Activated CD8-positive, alpha-beta memory T cell treated with anti-CD3 and anti-CD28 coated beads for 24 hours (primary cell): Measurements from ENCODE around the gene HSFX3.
"Not testable (repeated sequence)": the region's sequence is repeated elsewhere in the genome, so short reads cannot be mapped to it uniquely, and the experiment has no call there.

Experiments used
- DNase-seq: peaks from one replicate; pipeline ENCODE4 v3.0.0-alpha.2; 2020

Gene HSFX3, protein sequence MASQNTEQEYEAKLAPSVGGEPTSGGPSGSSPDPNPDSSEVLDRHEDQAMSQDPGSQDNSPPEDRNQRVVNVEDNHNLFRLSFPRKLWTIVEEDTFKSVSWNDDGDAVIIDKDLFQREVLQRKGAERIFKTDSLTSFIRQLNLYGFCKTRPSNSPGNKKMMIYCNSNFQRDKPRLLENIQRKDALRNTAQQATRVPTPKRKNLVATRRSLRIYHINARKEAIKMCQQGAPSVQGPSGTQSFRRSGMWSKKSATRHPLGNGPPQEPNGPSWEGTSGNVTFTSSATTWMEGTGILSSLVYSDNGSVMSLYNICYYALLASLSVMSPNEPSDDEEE

DNA sequence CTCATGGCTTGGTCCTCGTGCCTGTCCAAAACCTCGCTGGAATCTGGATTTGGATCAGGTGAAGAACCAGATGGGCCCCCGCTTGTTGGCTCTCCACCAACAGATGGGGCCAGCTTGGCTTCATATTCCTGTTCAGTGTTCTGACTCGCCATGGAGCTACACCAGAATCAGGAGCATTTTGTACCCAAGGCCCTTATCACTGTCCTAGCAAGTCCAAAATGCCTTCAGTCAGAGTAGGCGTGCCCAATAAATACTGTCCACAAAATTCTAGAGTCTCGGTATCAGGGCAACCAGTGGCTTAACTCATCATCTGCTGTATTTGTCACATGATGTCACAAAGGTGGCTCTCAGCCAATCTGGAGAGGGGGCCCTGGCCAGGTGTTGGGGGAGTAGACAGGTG, at the start of gene HSFX3:
HSFX3 (minus strand) TSS at position 224 of the 400 bp plus-strand sequence; CDS start at position 152, 72 bp downstream.
- not testable (repeated sequence) for DNase-seq

DNA sequence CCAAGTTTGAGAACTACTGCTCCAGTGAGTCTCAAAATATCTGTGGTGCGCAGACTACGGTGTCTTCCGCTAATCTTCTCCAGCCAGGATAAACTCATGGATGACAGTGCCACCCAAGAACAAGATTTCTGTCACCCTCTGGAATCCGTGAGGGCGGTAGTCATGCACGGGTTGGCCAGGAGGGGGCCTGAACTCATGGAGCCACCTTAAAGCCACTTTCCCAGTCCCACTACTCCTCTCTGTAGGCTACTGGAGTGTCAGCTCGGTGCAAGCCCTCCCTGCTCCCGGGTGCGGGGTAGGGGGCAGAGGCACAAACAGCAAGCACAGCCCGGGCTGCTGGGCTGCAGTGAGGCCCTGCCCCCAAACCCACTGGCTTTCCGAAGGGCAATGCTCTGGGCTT, 48.9 kb upstream of the HSFX3 start:
- DNase-seq, result not testable (repeated sequence)

DNA sequence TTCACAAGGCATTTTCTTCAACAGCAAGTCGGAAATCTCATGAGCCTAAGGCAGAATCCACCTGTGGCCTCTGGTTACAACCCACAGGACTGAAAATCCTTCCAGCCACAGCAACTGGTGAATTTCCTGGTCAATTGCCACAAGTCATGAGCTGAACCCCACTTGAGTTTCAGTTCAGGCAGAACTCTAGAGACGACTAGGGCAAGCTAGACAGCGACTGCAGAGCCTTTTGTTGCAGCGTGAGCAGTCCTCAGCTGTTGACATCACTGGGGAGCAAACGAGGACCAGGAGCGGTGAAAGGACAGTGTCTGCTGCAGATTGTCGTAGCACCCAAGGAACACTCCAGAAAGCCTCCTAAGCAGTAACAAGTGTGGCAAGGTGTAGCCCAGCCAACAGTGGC, 46.2 kb upstream of the HSFX3 start:
- not testable (repeated sequence) for DNase-seq

DNA sequence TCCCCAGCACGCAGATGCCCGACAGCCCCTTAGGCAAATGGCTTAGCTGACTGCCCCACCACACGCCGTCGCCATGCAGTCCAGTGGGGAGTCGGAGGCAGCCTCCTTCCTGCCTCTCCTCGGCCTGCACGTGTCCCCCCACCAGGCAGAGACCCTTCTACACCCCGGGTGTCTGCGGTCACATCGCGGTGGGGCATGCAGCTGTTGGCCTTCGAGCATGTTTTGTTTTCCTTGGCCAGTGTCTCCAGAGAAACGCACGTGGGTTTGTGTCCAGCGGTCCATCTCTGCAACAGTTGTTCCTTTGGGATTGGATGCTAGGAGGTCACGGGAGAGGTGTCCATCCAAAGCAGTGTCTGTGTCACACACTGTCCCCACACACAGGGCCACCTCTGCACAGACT, 45.5 kb upstream of the HSFX3 start, which contains the start of gene HSFX2:
HSFX2 (minus strand) TSS at position 101 of the 400 bp plus-strand sequence. CDS start 614 bp downstream, outside the sequence.
- not testable (repeated sequence) for DNase-seq

DNA sequence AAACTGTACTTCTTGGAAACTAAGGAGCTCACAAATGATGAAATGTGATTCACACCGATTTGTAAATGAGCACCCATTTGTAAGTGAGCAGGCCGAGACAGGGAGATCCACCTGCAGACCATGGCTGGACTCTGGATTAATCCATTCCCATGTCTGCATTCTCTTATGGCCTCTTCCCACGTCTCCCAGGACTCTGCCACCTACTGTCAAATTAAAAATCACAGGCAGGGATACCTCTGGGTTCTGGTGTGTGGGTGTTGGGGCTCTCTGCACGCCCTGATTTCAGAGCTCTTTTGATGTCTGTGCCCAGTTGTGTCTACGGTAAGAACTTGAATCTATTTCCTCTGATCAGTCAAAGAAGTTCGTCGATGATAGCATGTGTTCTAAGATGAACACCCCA, 41.3 kb upstream of the HSFX3 start:
- DNase-seq, result not testable (repeated sequence)

DNA sequence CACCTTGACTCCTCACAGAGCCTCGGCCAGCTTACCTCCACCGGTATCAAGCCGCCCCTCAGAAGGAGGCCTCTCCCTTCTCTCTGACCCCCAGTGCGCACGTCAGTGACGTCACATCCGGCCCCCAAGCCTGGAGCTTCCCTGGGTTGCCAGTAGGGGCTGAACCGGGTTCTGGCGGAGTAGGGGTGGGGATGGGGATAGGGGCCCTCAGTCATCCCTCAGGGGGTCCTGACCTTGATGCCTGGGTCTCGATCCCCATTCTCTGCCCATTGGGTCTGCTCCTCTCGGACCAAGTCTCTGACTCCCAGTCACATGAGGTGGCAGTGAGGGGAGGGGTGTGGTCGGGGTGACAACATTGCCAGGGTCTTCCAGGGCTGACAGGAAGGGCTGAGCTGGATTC, 37.6 kb upstream of the HSFX3 start, which contains the start of gene MAGEA9B:
MAGEA9B (minus strand) TSS at position 101 of the 400 bp plus-strand sequence. CDS start 4,280 bp downstream, outside the sequence.
- not testable (repeated sequence) for DNase-seq

DNA sequence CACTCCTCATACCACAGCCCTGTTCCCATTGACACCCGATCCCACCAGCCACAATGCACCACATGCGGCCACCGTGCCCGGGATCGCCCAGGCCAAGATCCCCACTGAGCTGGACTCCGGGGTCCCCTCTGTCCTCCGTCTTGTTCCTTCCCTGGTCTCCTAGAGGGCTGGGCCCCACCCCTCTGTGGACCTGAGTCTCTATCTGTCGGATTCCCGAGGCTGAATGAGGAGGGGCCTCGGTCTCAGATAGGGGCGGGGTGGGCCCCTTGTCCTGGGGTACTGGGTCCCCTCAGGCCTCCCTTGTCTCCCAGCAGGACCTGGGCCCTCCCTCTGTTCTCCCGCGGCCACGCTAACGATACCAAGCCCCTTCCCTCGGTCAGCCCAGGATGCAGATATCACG, 35.9 kb upstream of the HSFX3 start:
- DNase-seq, result not testable (repeated sequence)

DNA sequence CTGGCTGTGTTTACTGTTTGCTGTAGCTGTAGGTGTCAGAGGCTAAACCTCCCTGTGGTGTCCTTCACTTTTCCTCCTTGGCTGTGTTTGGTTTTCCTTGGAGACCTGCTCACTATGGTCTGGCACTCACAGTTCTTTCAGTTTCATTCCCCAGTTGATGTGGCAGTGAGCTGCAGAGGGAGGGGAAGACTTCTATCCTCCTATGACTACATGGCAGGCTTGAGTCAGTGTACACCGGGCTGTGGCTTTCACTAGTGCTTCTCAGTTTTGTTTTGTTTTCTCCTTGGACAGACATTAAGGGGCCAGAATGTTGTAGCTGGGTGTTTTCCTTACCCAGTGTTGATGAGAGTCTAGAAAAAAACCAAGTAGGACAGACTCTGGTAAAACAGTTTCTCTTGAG, 23.7 kb upstream of the HSFX3 start:
- DNase-seq, result not testable (repeated sequence)

DNA sequence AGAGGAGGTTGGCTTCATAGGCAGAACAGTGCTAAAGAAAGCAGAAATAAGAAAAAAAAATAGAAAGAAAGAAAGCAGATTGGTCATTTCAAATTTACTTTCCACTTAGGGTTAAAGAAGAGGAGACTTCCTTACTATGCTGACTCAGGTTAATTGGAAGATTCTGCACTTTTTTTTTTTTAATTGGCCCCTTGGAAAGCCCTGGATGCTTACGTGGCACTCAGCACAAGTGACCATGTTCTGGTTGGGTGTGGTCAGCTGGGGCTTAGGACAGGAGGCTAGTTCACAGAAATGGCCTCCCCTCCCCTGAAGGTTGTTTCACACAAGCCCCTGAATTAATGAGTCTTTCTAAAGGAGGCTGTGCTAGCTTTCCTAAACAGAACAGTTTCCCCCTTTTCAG, 23.0 kb upstream of the HSFX3 start:
- DNase-seq, result no peak

DNA sequence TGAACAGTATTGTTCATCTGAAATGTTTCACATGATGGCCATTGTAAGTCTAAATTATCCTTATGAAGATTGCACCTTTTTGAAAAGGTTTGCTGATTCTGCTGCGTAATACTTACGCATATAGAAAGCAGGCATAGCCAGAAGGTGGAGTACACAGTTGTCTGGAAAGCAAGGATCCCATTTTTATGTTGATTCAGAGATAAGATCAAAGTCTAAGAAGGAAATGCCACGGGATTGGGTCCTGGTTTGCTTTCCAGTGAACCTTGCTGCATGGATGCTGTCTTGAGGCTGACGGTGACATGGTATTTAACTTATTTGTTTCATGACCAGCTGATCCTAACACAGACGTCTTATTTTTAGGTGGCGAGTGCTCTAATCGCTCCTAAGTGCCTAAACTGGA, 22.0 kb upstream of the HSFX3 start:
- DNase-seq, result no peak

DNA sequence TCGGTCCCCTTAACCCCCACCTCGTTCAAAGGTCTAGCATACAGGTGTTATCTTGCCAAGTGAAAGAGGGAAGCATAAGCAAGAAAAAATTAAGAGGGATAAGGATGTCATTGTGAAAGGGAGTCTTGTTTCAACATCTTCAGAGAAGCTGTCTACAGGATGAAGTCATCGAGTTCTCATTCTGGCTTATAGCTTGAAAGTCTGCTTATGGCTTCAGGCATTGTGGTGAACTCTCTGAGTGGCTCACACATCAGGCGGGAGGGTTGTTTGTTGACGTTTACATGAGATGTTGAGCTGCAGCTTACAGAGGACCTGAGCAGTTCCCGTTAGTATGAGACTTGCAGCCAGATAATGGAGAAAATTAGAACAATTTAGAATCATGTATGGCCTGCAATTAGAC, 20.9 kb upstream of the HSFX3 start:
- no peak for DNase-seq

DNA sequence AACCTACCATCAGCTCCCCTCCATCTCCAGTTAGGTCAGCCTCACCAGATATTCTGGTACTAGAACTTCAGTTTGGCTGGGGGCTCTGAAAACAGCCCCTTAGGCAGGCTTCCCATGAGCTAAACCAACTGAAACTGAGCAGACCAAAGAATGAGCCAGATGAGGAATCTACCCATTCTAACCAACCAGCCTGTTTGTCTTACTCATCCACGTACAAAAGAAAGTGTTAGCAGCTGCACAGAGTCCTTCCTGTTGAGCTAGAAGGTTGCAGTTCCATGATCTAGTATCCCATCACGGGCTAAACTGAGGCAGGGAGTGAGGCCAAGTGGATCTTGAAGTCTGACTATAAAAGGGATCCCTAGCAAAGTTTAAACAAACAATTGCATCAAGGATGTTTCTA, 20.0 kb upstream of the HSFX3 start:
- no peak for DNase-seq

DNA sequence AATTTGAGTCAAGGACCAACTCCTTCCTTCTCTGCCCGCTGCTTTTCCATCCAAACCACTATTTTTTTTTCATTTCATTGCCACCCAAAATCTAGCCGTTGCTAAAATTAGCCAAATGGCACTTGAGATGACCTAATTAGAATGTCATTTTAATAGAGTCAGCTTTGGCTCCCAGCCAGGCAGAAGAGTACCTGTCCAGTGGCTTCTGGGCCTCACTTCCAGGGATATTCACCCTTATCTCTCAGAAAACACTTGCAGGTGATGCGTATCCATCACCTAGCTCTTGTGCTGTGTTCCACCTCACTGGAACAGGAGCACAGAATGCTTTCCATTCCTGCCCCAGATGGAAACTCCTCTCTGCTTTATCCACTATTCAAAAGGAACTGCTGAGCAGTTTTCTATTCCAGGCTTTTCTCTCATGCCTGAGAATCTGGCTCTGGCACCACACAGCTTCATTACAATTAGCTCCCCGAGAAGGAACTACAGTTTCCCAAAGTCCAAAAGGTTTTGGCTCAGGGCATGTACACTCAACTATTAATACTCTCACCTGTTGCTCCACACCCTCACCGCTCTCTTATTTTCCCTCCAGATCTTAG, 19.1 kb upstream of the HSFX3 start:
- DNase-seq, result no peak

DNA sequence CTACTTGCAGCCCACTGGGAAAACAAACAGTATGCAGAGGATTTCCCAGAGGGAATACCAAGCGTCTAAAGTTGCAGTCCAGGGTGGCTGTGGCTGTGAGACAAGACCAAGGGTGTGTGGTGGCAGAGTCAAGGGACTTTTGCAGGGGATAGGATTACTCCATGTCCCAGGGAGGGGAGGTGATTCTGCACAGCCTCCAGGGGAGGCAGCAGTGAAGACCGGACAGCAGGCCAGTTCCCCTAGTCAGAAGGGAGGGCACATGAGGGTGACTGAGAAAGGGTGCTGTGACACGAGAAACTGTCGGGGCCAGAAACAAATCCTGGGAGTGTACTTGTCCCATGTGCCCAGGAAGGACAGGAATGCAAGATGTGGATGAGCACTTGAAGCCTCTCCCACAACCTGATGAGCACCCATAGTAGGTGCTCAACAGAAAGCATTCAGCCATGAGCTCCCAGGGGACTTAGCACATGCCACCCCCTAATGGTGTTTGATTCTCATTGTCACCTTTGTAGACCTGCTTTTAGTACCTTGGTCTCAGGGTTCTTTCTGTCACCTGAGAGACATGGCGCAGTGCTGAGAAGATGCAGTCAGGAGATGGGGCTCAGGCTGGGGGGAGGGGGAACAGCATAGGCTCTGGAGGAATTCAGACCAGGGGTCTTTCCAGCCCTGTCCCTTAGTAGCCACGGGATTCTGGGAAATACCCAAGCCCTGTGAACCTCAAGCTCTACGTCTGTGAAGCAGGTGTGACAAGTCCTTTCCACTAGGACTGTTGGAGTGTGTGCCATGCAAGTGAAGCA, 18.1 kb upstream of the HSFX3 start:
- no peak for DNase-seq

DNA sequence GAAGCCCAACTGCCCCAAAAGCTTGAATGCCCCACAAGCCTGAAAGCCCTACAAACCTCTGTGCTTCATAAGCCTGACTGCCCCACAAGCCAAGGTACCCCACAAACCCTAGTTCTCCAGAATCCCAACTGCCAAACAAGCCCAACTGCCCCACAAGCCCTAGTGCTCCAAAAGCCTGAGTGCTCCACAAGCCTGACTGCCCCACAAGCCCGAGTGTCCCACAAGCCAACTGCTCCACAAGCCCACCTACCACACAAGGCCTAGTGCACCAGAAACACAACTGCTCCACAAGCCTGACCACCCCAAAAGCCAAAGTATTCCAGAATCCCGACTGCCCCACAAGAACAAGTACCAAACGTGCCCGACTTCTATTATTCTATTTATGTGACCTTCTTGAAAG, 13.6 kb upstream of the HSFX3 start:
- no peak for DNase-seq

DNA sequence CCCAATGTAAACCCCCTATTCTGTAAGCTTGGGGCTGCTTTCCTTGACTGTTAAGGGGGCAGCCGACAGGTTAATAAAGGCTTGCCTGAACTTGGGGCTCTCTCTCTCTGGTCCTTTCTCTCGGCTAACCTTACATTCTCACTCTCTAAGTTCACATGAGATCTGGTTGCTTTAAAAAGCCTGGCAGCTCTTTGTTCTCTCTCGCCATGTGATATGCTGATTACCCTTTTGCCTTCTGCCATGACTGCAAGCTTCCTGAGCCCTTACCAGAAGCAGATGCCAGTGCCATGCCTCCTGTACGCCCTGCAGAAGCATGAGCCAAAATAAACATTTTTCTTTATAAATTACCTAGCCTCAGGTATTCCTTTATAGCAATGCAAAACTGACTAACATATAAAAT, 5.5 kb upstream of the HSFX3 start:
- DNase-seq, result not testable (repeated sequence)

DNA sequence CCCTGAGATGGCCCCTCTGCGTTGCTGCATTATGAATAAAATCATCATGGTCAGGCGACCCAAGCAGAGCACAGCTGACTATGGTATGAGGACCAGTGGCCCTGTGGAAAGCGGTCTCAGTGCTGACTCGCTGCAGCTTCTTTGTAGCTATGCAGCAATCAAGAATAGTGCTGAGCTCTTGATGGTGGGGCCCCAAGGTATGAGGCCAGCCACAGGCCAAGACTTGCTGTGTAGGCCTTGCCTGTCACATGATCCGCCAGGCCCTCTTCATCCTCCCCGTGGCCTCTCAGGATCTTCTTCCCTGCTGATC, 2.2 kb upstream of the HSFX3 start:
- DNase-seq, result not testable (repeated sequence)

DNA sequence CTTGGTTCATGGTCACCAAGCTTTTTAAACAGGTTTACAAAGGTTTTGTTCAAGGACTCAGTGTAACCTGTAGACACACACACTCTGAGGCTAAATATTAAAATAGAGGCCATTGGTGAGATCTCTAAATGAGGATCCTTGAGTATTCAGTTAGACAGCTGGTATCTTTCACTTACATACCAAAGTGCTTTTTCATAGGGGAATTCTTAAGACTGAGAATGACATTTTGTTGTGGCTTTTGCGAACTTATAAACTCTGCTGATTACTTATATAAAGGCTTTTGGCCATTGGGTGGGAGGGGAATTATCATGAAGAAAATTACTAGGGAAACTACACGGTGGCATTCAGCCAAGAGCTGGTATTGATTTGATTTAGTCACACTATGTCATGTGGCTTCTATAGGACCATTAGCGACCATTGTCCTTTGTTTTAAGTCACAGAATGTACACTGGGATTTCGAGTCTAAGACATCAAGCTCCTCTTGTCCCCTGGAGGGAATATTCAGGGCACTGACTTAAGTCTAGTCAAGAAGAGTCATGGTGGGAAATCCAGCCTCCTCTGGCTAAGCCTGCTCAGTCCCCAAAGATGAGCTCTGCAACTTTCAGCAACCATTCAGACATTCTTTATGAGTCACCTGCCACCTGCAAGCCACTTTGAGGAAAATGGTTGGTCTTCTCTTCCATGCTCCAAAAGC, 1.7 kb upstream of the HSFX3 start:
- not testable (repeated sequence) for DNase-seq

DNA sequence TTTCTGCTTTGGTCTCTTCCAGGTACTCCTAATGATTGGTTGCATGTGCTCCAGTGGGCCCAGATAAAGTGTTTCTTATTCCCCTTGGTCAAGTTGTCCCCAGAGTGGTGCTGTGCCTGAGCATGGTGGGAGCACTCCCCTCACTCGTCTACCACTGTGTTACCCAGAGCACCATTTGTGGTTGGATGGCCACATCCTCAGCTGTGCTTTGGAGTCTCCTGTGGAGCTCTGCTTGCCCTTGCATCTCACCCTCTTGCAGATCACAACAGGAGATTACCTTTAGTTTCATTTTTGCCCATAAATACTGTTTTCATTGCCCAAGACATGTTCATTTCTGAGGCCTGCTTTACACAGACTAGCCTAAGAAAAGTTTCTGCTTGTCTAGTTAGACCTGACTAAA, 730 bp upstream of the HSFX3 start:
- DNase-seq, result not testable (repeated sequence)

DNA sequence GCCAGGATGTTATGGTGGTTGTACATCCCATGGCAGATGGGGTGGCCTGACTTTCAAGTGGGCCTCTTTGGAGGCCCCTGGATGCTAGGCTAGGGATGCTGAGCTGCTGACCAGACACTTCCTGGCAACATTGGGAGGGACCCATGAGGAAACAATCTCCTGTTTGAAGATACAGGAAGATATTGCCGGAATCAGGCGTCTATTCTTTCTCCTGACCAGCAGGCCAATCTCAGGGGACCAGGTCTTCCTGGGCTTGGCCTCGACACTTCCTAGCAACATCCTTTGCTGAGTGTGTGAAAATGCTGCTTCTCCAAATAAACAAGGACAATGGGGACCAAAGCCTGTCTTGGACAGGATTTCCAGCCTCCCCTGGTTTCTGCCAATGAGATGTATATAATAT, 1.9 kb downstream of the HSFX3 start:
- not testable (repeated sequence) for DNase-seq

DNA sequence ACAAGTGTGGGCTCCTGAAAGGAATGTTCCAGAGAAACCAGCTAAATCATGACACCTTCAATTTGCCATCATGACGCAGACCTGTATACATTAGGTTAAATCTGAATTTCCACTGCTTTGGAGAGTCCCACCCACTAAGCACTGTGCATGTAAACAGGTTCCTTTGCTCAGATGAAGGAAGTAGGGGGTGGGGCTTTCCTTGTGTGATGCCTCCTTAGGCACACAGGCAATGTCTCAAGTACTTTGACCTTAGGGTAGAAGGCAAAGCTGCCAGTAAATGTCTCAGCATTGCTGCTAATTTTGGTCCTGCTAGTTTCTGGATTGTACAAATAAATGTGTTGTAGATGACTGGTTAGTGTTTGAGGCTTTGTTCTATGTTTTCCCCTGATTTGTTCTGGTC, 2.8 kb downstream of the HSFX3 start:
- DNase-seq, result not testable (repeated sequence)

DNA sequence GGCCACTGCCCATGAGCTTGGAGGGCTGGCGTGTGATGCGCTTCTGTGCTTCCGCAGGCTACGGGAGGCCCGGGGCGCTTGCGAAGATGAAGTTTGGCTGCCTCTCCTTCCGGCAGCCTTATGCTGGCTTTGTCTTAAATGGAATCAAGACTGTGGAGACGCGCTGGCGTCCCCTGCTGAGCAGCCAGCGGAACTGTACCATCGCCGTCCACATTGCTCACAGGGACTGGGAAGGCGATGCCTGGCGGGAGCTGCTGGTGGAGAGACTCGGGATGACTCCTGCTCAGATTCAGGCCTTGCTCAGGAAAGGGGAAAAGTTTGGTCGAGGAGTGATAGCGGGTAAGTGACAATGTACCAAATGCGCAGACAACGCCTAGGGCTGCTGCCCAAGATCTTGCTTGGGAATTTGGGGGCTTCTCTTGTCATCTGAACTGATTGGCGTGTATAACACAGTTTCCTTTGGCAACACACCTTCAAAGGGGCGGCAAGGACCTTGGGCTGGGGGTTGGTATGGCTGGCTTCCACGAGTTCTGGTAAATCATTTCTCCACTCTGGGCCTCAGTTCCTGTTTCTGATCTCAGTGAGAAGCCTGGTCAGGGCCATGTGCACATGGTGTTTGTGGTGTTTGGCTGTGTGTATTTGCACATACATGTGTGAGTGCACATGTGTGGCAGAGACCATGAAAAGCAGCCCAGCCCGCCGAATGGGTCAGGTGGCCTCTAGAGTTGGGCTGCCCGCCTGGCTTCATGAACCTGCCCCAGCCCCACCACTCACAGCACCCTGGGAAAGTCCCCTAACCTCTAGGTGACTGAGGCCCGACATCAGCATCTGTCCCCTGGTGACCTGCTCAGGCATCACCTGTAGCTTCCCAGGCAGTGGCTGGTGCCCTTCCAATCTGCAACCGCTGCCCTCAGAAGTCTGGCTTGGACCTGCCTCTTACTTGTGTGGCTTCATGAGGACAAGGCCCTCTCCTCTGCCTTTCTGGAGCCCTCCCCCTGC, 3.9 kb downstream of the HSFX3 start:
- DNase-seq, result not testable (repeated sequence)
